ENCODE data around the gene AFF3. TPM values are rescaled to one million over a fixed set of nuclear protein-coding genes. Genes with fewer than 3 reads are reported as not detected.

Gene AFF3
- total RNA-seq, 1 experiment from 2014 or later, result 0.61 TPM

GRCh38 chr2:99689145-99689742 lies 453.1 kb downstream of the AFF3 start:
- Histone ChIP-seq H3K4me1 (ENCODE audit: control insufficient read depth in 1 of 2, insufficient read depth in 2 of 2, low read length in 2 of 2) (no peaks in the 10 kb centered on the region), H3K9me2 (ENCODE audit: insufficient read depth) (no peaks in the 10 kb centered on the region), H3K4me2 (ENCODE audit: low read length) (no peak overlapping the region), H3K9me3 (ENCODE audit: control insufficient read depth in 1 of 2, insufficient read depth in 1 of 2, low read depth in 1 of 2, low read length in 2 of 2) (no peaks in the 10 kb centered on the region), H3K79me2 (ENCODE audit: insufficient read depth, low read length) (no peaks in the 10 kb centered on the region), H3K27ac (ENCODE audit: low read depth, low read length) (no peak overlapping the region), H3K27me3 (ENCODE audit: insufficient read depth, low read length) (peaks cover 7% of the 10 kb centered on the region; the same call in 1 of the 2 replicates), H3K4me3 (replicated peaks in 1 of 2; ENCODE audit: low read depth in 1 of 2, low read length in 2 of 2) (no peak overlapping the region), H3K9ac (ENCODE audit: low read length) (no peak overlapping the region), H4K20me1 (ENCODE audit: insufficient read depth) (no peaks in the 10 kb centered on the region), H3K36me3 (ENCODE audit: control insufficient read depth in 1 of 2, insufficient read depth in 2 of 2, low read length in 2 of 2) (no peaks in the 10 kb centered on the region), H2AFZ (ENCODE audit: low read depth, low read length, poor library complexity, severe bottlenecking) (no peak overlapping the region)
- CTCF ChIA-PET, result no interaction called here
- DNase-seq (ENCODE audit: low read depth, low spot score), result no peak
- no peak for ATAC-seq
- RAD21 ChIA-PET (ENCODE audit: low non-redundant PET in 1 of 2, low total read pairs in 2 of 2, uncharacterized antibody in 2 of 2, unreplicated experiment in 2 of 2), result interaction anchor here in 1 of 2 experiments (0.7 kb wide), 1 partner anchor 64 kb away, joined by 3 read pairs; no protein-coding TSS in a partner anchor
- BruUV-seq (replicated peaks), result no TSS peak
- POLR2A ChIA-PET, result no interaction called here
- TF ChIP-seq ELF1 (IDR thresholded peaks at IDR 0.05; ENCODE audit: borderline replicate concordance, low read depth), result no peak
- no peak for TF ChIP-seq ZNF274 (IDR thresholded peaks at IDR 0.05; ENCODE audit: low read depth, low read length)
- TF ChIP-seq TCF7L2 (IDR thresholded peaks at IDR 0.05; ENCODE audit: borderline replicate concordance, extremely low read depth, insufficient read depth, insufficient read length), result no peak
- no peak for TF ChIP-seq REST (IDR thresholded peaks at IDR 0.05; ENCODE audit: low read depth)
- no peak for TF ChIP-seq POLR2AphosphoS5 (IDR thresholded peaks at IDR 0.05; ENCODE audit: low read depth, low read length)
- no peak for TF ChIP-seq EZH2 (IDR thresholded peaks at IDR 0.05)
- TF ChIP-seq RAD21 (IDR thresholded peaks at IDR 0.05; ENCODE audit: low read depth), result no peak
- no peak for TF ChIP-seq SP1 (IDR thresholded peaks at IDR 0.05; ENCODE audit: low read depth)
- TF ChIP-seq EGR1 (IDR thresholded peaks at IDR 0.05; ENCODE audit: low read depth), result no peak
- TF ChIP-seq JUND (IDR thresholded peaks at IDR 0.05), result no peak
- TF ChIP-seq, protein P1, sequence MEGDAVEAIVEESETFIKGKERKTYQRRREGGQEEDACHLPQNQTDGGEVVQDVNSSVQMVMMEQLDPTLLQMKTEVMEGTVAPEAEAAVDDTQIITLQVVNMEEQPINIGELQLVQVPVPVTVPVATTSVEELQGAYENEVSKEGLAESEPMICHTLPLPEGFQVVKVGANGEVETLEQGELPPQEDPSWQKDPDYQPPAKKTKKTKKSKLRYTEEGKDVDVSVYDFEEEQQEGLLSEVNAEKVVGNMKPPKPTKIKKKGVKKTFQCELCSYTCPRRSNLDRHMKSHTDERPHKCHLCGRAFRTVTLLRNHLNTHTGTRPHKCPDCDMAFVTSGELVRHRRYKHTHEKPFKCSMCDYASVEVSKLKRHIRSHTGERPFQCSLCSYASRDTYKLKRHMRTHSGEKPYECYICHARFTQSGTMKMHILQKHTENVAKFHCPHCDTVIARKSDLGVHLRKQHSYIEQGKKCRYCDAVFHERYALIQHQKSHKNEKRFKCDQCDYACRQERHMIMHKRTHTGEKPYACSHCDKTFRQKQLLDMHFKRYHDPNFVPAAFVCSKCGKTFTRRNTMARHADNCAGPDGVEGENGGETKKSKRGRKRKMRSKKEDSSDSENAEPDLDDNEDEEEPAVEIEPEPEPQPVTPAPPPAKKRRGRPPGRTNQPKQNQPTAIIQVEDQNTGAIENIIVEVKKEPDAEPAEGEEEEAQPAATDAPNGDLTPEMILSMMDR (IDR thresholded peaks at IDR 0.05 in 2 of 3, conservative IDR thresholded peaks at IDR 0.05 in 1 of 3; ENCODE audit: borderline replicate concordance in 1 of 3, insufficient read depth in 1 of 3, low read depth in 2 of 3, low read length in 2 of 3), result no peak
- TF ChIP-seq ZFX (IDR thresholded peaks at IDR 0.05), result no peak
- TF ChIP-seq, protein P2, sequence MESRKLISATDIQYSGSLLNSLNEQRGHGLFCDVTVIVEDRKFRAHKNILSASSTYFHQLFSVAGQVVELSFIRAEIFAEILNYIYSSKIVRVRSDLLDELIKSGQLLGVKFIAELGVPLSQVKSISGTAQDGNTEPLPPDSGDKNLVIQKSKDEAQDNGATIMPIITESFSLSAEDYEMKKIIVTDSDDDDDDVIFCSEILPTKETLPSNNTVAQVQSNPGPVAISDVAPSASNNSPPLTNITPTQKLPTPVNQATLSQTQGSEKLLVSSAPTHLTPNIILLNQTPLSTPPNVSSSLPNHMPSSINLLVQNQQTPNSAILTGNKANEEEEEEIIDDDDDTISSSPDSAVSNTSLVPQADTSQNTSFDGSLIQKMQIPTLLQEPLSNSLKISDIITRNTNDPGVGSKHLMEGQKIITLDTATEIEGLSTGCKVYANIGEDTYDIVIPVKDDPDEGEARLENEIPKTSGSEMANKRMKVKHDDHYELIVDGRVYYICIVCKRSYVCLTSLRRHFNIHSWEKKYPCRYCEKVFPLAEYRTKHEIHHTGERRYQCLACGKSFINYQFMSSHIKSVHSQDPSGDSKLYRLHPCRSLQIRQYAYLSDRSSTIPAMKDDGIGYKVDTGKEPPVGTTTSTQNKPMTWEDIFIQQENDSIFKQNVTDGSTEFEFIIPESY (IDR thresholded peaks at IDR 0.05; ENCODE audit: extremely low read depth, insufficient replicate concordance, low read length), result no peak
- TF ChIP-seq, protein P3, sequence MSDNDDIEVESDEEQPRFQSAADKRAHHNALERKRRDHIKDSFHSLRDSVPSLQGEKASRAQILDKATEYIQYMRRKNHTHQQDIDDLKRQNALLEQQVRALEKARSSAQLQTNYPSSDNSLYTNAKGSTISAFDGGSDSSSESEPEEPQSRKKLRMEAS (IDR thresholded peaks at IDR 0.05), result no peak
- no peak for TF ChIP-seq CBX3 (IDR thresholded peaks at IDR 0.05; ENCODE audit: low read depth)
- TF ChIP-seq FOSL1 (IDR thresholded peaks at IDR 0.05; ENCODE audit: low read depth), result no peak
- TF ChIP-seq POLR2A (IDR thresholded peaks at IDR 0.05; ENCODE audit: borderline replicate concordance, extremely low read depth, insufficient read depth, insufficient read length), result no peak
- intact Hi-C loops (cut with micrococcal nuclease), result no loop called here

Data from HCT116 (cell line).